ENCODE measurements around the gene CCDC158.
"Not testable (repeated sequence)": the region's sequence is repeated elsewhere in the genome, so short reads cannot be mapped to it uniquely, and the experiment has no call there.

The CCDC158 gene

DNA sequence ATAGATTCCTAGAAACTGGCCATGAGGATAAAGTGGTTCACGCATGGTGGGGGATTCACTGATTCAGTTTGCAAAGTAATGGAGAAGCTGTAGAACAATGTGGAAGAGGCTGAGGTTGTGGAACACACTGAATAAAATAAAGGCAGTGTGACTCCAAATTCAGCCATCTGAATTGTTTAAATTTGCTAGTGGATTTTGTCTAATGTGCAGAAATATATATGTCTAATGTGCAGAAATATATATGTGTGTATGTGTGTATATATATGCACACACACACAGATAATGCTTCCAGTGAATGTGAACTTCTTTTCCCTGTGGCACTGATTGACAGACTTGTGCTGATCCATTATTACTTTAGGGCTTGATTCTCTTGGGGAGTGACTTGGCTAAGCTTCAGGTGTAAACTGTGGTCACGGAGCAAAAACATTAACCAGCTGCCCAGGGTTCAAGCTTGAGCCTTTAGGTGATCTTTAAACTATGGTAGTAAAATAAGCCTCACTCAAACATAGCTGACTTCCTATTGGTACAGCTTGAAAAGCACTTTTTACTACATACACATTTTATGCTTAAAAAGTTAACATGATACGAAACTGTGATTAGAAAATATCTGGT, 110.9 kb downstream of the CCDC158 start:
- no peak for DNase-seq (ENCODE audit: low read depth)

DNA sequence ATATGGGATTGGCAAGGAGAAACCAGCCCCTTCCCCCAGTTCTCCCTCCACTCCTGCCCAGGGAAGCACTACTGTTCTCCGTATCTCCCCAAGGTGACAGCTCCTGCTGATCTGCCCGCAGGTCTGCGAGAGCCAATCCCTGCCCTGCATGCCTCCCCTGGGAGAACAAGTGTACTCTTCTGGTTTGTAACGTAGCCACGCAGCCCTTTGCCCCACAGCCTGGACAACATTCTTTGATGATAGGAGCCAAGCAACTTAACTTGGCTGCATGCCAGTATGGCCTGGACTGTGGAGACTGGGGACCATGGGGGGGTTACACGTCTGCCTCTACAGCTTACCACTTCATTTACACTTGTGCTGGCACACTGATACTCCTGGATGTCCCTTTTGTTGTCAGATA, 112.4 kb downstream of the CCDC158 start:
- DNase-seq (ENCODE audit: low read depth): no peak

DNA sequence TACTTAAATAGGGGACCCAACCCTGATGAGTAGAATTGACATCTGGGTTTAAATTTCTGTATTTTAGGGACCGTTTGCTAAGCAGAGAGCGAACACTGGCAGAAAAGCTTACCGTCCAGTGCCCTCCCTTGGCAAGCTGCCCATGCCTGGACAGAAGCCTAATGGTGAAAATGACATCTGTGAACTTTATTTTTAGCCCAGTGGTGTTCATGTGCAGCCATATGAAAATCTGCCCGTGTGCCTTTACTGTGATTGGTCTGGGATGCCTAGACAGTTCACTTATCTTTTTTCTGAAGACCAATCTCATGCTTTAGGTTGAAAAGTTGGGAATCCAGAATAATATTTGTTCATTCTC, 113.3 kb downstream of the CCDC158 start:
- DNase-seq (ENCODE audit: low read depth): no peak

DNA sequence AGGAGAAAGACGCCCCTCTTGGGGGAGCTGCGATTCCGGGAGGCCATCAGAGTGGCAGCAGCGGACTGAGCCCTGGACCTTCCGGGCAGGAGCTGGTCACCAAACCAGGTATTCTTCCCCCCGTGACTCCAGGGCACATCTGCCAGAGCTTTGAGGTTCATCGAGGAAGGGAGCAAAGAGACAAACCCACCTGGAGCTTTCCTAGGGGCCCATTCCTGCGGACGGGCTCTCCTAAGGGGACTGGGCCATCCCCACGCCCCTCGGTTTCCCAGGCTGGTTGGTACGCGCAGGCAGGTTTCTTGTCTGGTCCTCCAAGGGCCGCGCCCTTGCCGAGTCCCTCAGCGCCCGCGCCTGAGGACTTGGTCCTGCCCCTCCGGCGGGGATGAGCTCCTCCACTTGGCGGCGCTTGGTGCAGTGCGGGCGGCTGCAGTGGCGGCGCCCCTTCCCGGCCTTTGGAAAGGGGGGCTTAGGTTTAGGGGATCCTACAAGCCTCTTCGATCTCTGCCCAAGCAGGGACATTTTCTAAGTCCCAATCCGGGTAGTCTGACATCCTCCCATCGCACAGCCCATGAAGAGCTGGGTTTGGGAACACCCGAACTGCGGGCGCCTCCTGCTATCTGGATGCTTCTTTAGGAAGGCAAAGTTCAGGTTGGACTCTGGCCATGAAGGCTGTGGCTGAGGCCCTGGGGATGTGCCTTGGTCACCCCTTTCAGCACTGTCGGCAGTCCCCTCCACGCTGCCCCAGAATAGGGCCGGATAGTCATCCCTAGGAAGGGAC, 113.9 kb downstream of the CCDC158 start:
- peak; percentile 39 for DNase-seq (ENCODE audit: low read depth)

DNA sequence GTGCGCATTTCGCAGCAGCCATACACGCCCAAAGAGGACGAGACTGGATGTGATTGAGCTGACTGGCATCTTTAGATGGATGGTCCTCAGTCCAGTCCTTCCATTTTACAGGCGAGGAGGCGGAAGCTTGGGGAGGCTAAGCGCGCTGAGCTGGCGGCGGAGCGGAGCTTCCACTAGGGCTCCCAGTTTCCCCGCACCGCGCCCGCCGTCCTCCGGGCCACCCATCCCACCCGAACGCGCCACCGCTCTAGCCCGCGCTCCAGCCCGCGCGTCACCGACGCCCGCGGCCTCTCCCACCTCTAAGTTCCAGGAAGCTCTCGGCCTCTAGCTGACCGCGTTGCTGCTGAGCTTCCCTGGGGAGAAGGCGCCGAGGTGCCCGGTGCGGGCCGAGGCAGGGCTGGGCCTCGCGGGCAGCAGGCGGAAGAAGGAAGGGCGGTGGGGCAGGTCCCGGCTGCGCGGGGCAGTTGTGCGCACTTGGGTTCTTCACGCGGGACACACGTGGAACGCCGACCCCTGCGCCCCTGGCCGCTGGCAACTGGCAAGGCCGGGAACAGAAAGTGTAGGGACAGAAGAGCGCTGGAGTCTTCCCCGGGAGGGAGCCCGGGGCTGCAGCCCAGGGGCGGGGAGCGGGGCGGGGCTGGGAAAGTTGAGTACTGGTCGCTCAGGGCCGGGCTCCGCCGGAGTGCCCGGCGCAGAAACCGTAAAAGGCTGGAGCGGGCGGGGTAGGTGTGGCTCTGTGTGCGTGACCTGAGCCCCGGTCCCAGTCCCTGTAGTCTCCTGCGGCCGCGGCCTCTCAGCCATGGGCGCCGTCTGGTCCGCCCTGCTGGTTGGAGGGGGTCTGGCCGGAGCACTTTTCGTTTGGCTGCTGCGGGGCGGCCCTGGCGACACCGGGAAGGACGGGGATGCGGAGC, 114.7 kb downstream of the CCDC158 start, which contains the start of gene STBD1:
Gene STBD1 (plus strand): TSS at position 763 of the 911 bp plus-strand sequence. CDS start 37 bp downstream, at position 800.
- peak; percentile 40 for DNase-seq (ENCODE audit: low read depth)

DNA sequence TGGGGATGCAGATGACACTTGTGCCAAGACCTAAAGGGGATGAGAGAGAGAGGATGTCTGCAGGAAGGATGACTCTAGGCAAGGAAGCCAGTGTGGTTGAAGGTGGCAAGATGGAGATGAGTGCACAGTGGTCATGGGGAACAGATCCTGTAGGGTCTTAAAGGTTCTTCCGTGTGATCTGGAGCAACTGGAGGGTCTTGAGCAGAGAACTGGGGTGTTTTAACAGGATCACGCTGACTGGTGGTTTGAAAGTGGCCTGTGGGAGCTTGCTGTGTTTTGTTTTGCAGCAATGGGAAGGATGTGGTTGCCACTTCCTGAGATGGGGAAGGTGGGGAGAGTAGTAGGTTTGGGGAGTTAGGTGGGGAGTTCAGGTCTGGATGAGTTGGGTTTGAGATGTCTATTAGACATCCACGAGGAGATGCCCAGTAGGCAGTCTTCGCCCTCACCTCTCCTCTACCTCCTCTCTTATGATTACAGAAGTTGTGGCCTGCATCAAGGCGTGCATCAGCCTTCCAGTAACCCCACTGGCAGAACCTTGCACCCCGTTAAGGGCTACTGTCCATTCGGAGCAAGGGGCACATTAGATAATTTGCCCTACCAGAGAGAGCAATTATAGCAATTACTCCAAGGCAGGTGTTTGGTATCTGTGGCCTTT, 115.8 kb downstream of the CCDC158 start:
- no peak for DNase-seq (ENCODE audit: low read depth)

DNA sequence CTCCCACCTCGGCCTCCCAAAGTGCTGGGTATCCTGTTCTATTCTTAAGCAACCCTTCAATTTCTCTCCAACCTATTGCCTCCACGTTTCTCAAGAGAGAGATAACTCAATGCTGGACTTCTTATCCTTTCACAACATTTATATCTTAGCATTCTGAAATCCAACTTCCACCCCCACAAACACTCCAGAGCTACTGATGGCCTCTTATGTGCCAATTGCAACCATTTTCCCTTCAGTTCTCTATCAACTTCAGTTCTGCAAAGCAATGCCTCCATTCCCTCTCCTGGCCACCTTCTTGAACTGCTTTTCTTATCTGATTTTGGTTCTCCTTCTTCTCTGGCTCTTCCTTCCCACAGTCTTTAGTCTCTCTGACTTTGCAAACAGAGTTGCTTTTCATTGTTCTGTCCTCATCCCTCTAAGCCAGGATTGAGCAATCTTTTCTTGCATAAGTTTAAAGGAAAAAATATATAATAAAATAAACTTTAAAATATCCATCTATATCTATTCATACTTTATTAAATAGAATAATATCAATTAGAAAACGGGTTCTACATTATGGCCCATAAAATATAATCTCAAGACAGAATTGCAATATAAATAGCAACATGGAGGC, 118.0 kb downstream of the CCDC158 start:
- DNase-seq (ENCODE audit: low read depth): no peak

DNA sequence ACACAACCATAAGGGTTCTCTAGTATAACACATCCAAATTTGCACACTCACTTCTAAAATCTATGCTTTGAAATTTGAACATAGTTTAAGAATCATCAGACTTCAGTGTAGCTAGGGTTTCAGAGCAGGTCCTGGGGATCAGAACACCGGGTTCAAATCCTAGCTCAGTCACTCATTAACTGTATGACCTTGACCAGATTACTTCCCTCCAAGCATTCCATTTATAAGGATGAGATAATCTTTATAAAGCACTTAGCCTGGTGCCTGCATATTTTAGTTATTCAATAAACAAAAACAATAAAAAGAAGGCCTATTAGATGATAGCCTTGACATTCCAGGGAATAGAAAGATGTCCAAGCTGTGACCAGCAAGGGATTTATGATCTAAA, 119.2 kb downstream of the CCDC158 start:
- DNase-seq (ENCODE audit: low read depth): no peak

DNA sequence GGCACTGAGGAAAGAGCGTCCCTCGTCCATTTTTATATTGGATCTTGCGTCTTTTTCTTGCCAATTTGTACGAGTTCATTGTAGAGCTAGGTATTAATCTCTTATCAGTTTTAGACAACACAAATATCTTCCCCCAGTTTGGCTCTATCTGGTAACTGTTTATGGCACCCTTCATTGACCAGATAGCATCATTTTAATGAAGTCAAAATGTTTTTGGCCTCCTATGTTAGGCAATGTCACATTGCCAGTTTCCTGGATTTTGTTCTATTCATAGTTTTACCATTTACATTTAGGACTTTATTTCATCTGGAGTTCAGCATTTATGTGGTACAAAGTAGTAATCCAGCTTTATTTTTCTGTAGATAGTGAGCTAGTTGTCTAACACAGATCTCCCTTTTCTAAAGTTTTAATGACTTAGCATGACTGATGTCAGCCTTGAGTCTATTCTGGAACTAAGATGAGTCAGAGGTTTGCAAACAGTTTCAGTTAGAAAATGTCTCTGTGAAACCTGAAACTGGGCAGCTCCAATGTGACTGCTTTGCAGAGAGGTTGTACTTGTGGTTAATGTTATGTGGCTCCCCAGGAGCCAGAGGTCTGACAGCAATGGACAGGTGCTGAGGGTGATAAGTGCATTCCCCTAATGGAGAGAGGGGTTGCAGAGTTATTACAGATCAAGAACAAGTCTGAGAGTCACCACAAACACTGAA, 119.7 kb downstream of the CCDC158 start:
- DNase-seq (ENCODE audit: low read depth): peak; percentile 61

DNA sequence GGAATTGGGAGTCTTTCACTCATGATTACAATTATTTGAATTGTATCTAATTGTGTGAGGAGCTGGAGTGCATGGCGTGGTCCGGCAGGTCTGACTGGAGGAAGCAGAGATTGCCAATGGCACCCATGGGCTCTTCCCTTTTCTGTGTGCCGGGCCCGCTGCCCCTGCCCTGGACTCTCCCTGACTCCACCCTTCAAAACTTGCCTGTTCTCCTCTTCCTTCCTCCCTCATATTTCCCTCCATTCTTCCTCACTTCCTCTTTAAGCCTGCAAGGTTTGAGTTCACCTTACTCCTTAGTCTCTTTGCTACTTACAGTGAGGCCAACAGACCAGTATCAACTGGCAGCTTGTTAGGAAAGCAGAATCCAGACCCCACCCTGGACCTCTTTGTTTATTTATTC, 120.9 kb downstream of the CCDC158 start:
- no peak for DNase-seq (ENCODE audit: low read depth)

DNA sequence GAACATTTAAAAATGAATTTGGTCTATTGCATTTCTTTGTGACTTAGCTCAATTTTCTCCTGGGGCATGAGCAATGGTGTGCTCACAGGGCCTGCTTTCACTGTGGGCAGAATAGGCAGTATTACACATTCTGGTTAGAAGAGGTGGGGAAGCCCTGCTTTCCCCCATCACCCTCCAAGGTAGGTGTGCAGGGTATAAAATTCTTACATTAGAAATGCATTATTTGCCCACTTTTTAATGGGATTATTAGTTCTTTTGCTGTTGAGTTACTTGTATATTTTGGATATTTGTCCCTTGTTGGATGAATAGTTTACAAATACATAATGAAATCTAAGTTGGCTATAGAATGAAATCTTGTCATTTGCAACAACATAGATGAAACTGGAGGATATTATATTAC, 122.7 kb downstream of the CCDC158 start:
- no peak for DNase-seq (ENCODE audit: low read depth)

DNA sequence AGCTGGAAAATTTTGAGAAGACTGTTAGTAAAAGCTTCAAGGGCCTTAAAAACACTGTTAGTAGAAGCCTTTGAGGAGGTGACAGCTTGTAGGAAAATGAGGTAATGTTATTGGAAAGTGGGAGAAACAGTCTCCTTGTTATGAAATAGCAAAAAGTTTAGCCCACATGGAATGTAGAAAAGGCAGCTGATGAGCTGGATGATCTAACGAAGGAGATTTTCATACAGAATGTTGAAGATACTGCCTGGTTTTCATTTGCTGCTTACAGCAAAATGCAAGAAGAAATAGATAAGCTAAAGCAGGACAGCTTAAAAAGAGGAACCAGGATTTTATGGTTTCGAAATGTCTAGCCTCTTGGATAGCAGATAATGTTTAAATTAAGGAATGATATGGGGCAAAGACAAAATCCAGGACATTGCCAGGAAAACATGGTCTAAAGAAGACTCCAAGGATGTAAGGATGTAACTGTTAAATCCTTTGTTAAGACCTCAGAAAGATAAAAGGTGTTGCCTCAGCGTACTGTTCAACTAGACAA, 124.6 kb downstream of the CCDC158 start:
- DNase-seq (ENCODE audit: low read depth): no peak

DNA sequence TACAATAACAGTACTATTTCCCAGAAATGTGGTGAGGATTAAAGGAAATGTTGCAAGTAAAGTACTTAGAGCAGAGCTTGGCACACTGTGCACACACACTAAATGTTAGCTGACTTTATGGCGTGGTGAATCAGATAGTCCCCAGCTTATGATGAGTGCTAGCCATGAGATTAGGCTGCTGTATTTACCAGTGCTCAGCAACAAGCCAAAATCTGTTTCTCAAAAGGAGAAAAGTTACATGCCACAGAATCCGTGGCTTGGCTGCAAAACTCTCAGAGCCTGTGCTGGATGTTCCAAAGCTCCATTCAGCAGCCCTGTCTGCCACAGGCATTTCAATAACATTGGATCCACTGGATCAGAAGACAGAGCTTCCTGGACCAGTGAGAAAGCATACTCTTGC, 127.2 kb downstream of the CCDC158 start:
- peak; percentile 13 for DNase-seq (ENCODE audit: low read depth)

DNA sequence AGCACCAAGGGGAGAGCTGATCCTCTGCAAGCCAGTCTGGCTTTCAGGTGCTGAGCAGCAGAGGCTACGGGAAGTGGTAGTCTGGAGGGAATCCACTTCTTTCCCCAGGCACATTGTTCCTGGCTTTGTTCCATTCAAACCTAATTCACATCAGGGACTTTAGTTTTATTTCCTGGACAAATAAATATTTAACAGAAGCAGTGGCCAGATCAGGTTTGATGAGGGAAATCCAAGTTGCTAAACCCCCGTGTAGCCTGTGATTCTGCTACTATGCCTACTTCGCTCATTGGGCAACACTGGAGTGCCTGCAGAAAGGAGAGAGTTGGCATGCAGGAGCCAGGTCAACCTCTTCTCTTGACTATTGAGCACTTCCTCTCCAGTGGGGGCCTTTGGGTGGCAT, 128.2 kb downstream of the CCDC158 start:
- no peak for DNase-seq (ENCODE audit: low read depth)

DNA sequence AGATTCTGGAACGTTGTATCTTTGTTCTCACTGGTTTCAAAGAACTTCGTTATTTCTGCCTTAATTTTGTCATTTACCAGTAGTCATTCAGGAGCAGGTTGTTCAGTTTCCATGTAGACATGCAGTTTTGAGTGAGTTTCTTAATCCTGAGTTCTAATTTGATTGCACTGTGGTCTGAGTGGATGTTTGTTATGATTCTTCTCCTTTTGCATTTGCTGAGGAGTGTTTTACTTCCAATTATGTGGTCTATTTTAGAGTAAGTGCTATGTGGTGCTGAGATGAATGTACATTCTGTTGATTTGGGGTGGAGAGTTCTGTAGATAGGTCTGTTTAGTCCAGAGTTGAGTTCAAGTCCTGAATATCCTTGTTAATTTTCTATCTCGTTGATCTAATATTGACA, 133.1 kb downstream of the CCDC158 start:
- not testable (repeated sequence) for DNase-seq (ENCODE audit: low read depth)

DNA sequence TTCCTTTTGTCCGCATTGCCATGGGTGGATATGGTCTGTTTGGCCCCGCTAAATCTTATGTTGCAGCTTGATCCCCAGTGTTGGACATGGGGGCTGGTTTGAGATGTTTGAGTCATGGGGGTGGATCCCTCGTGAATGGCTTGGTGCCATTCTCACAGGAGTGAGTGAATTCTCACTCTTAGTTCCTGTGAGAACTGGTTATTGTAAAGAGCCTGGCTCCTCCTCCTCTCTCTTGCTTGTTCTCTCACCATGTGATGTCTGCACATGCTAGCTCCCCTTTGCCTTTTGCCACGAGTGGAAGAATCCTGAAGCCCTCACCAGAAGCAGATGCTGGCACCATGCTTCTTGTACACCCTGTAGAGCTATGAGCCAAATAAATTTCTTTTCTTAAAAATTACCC, 137.0 kb downstream of the CCDC158 start:
- DNase-seq (ENCODE audit: low read depth): no peak

DNA sequence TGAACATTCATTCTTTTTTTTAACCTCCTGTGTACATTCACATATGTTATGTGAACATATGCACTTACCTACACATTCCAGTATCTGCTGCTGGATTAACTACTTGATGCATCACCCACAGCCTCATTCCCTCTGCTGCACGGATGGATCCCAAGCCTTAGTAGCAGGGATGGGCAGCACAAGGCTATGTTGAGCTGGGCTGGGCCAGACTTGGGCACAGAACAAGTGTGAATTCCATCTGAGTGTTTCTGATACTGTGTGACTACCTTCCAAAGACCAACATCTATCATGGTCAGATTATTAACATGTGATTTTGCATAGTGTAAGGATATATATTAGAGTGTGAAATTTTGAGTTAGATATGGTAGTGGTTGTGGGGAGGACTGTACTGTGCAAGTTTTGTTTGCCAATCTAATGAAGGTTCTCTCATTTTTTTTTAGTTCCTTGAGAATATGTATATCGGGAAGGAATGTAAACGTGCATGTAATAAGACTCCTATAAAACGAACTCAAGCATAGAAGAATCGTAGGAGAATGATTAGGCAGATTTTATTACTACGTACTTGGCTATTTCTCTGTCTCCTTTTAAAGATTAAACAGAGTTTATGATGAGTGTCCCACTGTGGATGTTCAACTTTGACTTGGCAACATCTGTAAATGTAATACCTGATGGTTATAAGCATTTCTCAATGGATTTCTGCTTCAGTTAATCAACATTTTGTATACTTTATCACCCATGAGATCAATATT, 137.8 kb downstream of the CCDC158 start:
- DNase-seq (ENCODE audit: low read depth): no peak

DNA sequence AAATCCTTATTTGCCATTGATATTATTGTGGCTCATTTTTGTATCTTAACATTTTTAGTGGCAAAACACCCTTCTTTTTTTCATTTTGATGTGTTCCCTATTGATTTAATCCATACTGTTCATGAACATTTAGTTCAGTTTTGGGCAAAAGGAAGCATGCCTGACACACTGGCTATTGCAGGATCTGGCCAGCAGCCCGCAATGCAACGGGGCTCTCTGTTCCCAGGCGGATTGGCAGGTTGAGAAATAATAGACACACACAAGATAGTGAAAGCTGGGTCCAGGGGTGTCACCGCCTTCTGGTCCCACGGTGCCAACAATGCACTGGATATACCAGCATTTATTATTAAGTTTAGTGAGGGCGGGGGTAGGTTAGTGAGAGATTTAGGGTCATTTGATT, 139.3 kb downstream of the CCDC158 start:
- not testable (repeated sequence) for DNase-seq (ENCODE audit: low read depth)

DNA sequence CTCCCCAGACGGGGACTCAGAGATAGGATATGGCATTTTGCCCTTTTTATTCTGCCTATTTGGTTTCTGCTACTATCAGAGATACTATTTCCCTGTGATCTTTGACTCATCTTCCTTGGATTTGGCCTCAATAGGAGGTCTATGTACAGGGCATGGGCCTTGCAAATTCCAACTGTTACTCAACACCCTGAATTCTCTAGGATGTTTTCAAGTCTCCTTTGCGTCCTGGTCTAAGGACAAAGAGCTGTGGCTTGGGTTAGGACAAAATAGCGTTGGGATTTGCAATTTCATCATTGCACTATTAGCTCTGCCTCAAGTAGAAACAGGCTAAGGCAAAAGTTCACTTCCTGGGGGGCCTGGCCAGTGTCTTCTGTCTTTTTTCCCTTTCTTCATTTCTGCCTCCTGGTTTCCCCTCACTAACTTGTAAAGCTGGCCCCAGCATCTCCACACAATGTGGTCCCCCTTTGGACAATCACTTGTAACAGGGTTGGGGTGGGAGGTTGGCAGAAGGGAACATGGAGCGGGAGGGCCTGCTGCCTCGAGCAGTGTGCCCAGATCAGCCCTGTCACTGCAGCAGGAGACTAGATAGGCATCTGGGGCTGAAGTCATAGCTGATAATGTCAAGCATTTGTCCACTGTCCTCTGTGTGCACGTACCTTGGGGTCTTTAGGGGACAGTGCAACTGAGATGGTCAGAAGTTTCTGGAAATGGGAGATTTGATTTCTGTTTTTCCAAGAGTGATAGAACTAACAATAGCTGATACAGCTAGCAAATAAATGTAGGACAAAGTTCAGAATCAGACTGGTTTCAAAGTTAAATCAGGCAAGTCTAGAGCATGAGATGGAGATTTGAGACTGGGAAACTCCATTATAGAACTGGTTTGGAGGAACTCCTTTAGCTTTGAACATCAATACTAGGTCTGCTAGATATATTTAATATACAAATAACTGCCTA, 140.2 kb downstream of the CCDC158 start:
- no peak for DNase-seq (ENCODE audit: low read depth)
